GM21515 (cell line): ENCODE results near the gene SECISBP2.

Source experiments
- ATAC-seq: cut with Tn5 transposase; IDR thresholded peaks from one replicate; pipeline ENCODE4 v1.9.1; 2021; ENCODE audit not compliant: unreplicated experiment

SECISBP2 gene

DNA sequence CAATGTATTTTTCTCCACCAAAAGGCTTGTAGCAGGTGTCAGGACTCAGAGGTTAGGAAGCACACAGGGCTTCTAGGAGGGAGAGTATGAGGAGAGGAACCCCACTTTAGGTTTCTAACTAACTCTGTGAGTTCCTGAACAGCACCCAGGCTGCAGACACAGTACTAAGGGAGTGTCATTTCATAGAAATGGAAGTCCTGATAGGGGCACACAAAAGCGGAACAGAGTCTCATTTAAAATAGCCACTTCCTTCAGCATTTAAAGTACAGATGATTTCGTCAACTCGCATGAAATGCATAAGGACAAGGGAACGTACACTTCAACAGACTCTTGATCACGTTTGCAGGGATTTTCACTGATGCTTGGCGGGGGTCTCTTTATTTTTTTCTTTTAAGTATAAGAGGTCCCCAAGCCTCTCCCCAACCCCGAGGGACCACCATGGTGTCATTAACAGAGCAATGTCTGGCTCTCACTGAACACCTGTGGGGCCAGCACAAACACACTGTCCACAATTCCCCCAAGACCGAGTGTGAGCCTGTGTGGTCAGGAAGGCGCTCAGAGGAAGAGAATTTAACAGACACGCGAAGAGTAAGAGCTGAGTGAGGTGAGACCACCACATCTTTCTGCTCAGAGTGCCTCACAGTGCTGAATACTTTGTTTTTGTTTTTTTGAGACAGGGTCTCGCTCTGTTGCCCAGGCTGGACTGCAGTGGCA is 82.3 kb downstream of the SECISBP2 start:
- ATAC-seq = peak; percentile 79

DNA sequence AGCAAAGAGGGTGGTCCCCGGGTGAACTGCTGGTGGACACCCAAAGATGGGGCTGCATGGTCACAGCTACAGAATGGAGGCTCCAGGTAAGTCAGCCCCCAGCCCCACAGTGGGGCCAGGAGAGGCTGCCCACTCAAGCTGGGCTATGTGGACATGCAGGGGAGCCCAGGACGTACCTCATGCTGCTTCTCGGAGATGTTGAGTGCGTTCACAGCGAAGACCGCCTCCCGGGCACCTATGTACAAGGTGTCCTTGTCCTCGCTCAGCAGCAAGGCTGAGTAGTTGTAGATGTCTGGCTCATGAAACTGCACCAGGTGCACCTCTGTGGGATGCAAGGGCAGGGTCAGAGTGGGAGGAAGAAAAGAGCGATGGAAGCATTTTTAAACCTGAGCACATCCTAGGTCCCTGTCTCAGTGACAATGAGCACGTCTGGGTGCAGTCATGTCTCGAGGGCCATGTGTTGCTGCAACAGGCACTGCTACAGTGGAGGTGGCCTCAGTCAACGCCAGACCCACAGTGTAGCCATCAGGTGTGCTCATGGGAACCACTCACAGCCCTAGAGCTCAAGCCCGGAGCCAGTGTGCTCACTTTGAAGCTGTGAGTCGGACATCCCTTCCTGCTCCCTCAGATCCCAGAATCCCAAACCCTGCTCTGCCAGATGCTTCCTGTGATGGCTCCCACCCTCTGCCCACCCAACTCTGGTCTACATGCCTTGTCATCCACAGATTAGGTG is 84.6 kb downstream of the SECISBP2 start:
- no peak for ATAC-seq

- no peak for ATAC-seq
These were observed 85.8 kb downstream of the SECISBP2 start for GRCh38 chr9:89404074-89404473.

DNA sequence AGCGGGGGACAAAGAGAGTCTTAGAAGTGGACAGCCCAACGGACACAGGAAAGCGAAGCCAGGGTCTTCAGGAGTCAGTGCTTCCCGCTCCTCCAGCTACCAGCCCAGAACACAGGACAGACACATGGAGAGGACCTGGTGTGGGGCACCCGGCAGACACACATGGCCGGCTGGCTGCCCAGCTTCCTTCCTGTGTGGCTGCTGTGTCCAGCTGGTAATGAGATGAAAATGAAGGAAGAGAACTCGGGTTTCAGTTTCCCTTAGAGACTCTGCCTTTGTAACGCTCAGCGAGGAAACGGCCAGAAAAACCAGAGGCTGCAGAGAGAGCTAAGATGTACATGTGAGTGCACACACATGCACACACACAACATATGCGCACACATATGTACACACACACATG is 87.5 kb downstream of the SECISBP2 start:
- ATAC-seq = peak; percentile 52

DNA sequence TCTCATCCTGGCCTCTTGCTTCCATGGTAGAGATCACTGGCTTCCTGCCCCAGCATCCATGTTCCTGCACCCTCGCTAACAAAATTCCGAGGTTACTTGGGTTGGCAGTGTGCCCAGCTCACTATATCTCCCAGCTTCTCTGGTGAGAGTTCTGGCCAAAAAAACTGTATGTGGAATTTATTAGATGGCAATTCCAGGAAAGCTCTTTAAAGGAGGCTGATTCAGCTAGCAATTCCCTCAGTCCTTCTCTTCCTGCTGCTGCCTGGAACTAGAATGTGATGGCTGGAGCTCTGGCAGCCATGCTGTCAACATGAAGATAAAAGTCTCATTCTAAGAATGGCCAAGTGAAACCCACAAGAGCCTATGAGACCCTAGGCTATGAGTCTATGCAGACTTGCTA is 88.8 kb downstream of the SECISBP2 start:
- no peak for ATAC-seq

- no peak for ATAC-seq
These were observed 90.4 kb downstream of the SECISBP2 start for GRCh38 chr9:89408628-89409101.
